Nephron progenitor cell (in vitro differentiated cells): Measurements from ENCODE around the gene MANBA.
"Not testable (repeated sequence)": the region's sequence is repeated elsewhere in the genome, so short reads cannot be mapped to it uniquely, and the experiment has no call there.

Experiments used
- DNase-seq: peaks from one replicate; pipeline ENCODE4 v3.0.0; 2021
- H3K27ac Mint-ChIP-seq: 2 replicates; pipeline ENCODE4 v1.8.0; 2021; ENCODE audit warnings: mild to moderate bottlenecking, moderate library complexity, mixed read lengths
- H3K27me3 Mint-ChIP-seq: 2 replicates; pipeline ENCODE4 v1.8.0; 2021; ENCODE audit warnings: mild to moderate bottlenecking, low read depth, mixed read lengths; ENCODE audit not compliant: poor library complexity
- H3K36me3 Mint-ChIP-seq: 2 replicates; pipeline ENCODE4 v1.8.0; 2021; ENCODE audit warnings: low read depth, mixed read lengths
- H3K4me1 Mint-ChIP-seq: 2 replicates; pipeline ENCODE4 v1.8.0; 2021; ENCODE audit warnings: mixed read lengths
- H3K4me3 Mint-ChIP-seq: 2 replicates; pipeline ENCODE4 v1.8.0; 2021; ENCODE audit warnings: mild to moderate bottlenecking, moderate library complexity, mixed read lengths
- H3K9me3 Mint-ChIP-seq: 2 replicates; pipeline ENCODE4 v1.8.0; 2021; ENCODE audit warnings: mild to moderate bottlenecking, moderate library complexity, mixed read lengths
- CTCF ChIP-seq: fragments of 200-600 bp; sonication (generic); IDR thresholded peaks from 2 replicates; pipeline ENCODE4 v1.5.0; 2021; ENCODE audit warnings: antibody characterized with exemption

Gene MANBA

GRCh38 chr4:102754044-102754443, 6.7 kb downstream of the MANBA start:
- no peak for TF ChIP-seq CTCF
- DNase-seq, result no peak
- no peaks in the 10 kb centered on the region for H3K27me3 Mint-ChIP-seq
- H3K27ac Mint-ChIP-seq, result no peak overlapping the region
- H3K9me3 Mint-ChIP-seq, result peaks cover 6% of the 10 kb centered on the region
- H3K4me3 Mint-ChIP-seq, result no peak overlapping the region
- no peaks in the 10 kb centered on the region for H3K4me1 Mint-ChIP-seq
- H3K36me3 Mint-ChIP-seq, result peaks cover 9% of the 10 kb centered on the region

GRCh38 chr4:102751941-102752340, 8.8 kb downstream of the MANBA start:
- Mint-ChIP-seq H3K36me3 (peaks cover 5% of the 10 kb centered on the region), H3K27ac (no peak overlapping the region), H3K4me1 (no peaks in the 10 kb centered on the region), H3K27me3 (no peaks in the 10 kb centered on the region), H3K9me3 (peaks cover 6% of the 10 kb centered on the region), H3K4me3 (no peak overlapping the region)
- no peak for TF ChIP-seq CTCF
- no peak for DNase-seq

GRCh38 chr4:102743352-102743751, 17.4 kb downstream of the MANBA start:
- H3K27me3 Mint-ChIP-seq, H3K4me1 Mint-ChIP-seq, H3K4me3 Mint-ChIP-seq, H3K27ac Mint-ChIP-seq, DNase-seq: not testable (repeated sequence)
- Mint-ChIP-seq H3K9me3 (peaks cover 47% of the 10 kb centered on the region), H3K36me3 (peaks cover 55% of the 10 kb centered on the region)

GRCh38 chr4:102738802-102739201, 22.0 kb downstream of the MANBA start:
- H3K4me1 Mint-ChIP-seq, H3K4me3 Mint-ChIP-seq, H3K27ac Mint-ChIP-seq, H3K27me3 Mint-ChIP-seq, DNase-seq: not testable (repeated sequence)
- peaks cover 70% of the 10 kb centered on the region for H3K36me3 Mint-ChIP-seq
- peaks cover 58% of the 10 kb centered on the region for H3K9me3 Mint-ChIP-seq

- Mint-ChIP-seq H3K4me1 (peaks cover 5% of the 10 kb centered on the region), H3K27me3 (peaks cover 8% of the 10 kb centered on the region), H3K27ac (peak overlapping the region; percentile 82), H3K9me3 (peaks cover 51% of the 10 kb centered on the region), H3K36me3 (peaks cover 64% of the 10 kb centered on the region), H3K4me3 (no peak overlapping the region)
- no peak for DNase-seq
- no peak for TF ChIP-seq CTCF
These were observed 23.9 kb downstream of the MANBA start for GRCh38 chr4:102736636-102737549.

- H3K27ac Mint-ChIP-seq, result no peak overlapping the region
- no peak for TF ChIP-seq CTCF
- no peak for DNase-seq
- H3K9me3 Mint-ChIP-seq, result peaks cover 53% of the 10 kb centered on the region
- peaks cover 5% of the 10 kb centered on the region for H3K4me1 Mint-ChIP-seq
- H3K4me3 Mint-ChIP-seq, result no peak overlapping the region
- H3K27me3 Mint-ChIP-seq, result peaks cover 8% of the 10 kb centered on the region
- H3K36me3 Mint-ChIP-seq, result peaks cover 65% of the 10 kb centered on the region
These were observed 25.2 kb downstream of the MANBA start for GRCh38 chr4:102735582-102735981.
